Right lobe of liver (tissue), 6 donors: ENCODE data around the gene CENPA. TPM values are rescaled to one million over a fixed set of nuclear protein-coding genes. Genes with fewer than 3 reads are reported as not detected.
A peak's percentile ranks its signal among the peaks of the same experiment; 100 is the strongest.

Source experiments
- ATAC-seq, 4 donors: fragments of 200-7000 bp; cut with Tn5 transposase; one replicate each; pipeline ENCODE4 v1.9.1; 2020; ENCODE audit warnings: mild to moderate bottlenecking in 4 of 4, moderate library complexity in 4 of 4
- DNase-seq, 3 donors: peaks; one replicate each; pipeline ENCODE4 v3.0.0-alpha.2; 2020
- H3K27ac ChIP-seq, 3 donors: fragments of 200-600 bp; one replicate each; pipeline ENCODE4 v1.8.0; 2022
- H3K27me3 ChIP-seq, 2 donors: fragments of 200-600 bp; one replicate each; pipeline ENCODE4 v1.8.0; 2022
- H3K36me3 ChIP-seq, 4 donors: fragments of 200-600 bp; sonication (generic) in 1 of 4; one replicate each; pipeline versions ENCODE4 v1.5.1 to v1.8.0; 2017 to 2022; ENCODE audit warnings: control low read depth in 1 of 4
- H3K4me1 ChIP-seq, 4 donors: fragments of 200-600 bp; sonication (generic) in 1 of 4; one replicate each; pipeline versions ENCODE4 v1.5.1 to v1.8.0; 2017 to 2022; ENCODE audit warnings: control low read depth in 1 of 4
- H3K4me3 ChIP-seq, 3 donors: fragments of 200-600 bp; one replicate each; pipeline ENCODE4 v1.8.0; 2022
- H3K9me3 ChIP-seq, 4 donors: fragments of 200-600 bp; sonication (generic) in 1 of 4; one replicate each; pipeline versions ENCODE4 v1.5.1 to v1.8.0; 2017 to 2022; ENCODE audit warnings: control low read depth in 1 of 4
- POLR2A ChIP-seq: fragments of 450-650 bp; IDR thresholded peaks from one replicate; pipeline ENCODE4 v1.6.1; 2017; ENCODE audit warnings: antibody characterized with exemption, mild to moderate bottlenecking
- WGBS: methylation state at CpG from one replicate; pipeline ENCODE4 v1.1.6; 2018; ENCODE audit warnings: low coverage, low lambda C conversion rate; ENCODE audit not compliant: insufficient coverage; ENCODE audit errors: missing lambda C conversion rate; 5-methylcytosine and 5-hydroxymethylcytosine counted together
- intact Hi-C, 2 donors: fragments of 100-400 bp; cut with DNase I; formaldehyde crosslinking; loops; one replicate each; pipeline versions ENCODE4 v1.11.2 to v1.14.1; 2022
- long read RNA-seq: library from polyadenylated mRNA; unstranded; transcript quantifications from one replicate; pipeline ENCODE4 v2.0.0, GENCODE V29; 2019
- total RNA-seq, 6 experiments: library from RNA; depleted of rRNA in 2 of 6; stranded (reverse); fragments of >200 nt in 2 of 6; fragmentation: NEBNext Ultra II Directional in 3 of 6; extraction: Animal tissue kit (Norgen Biotek cat#: 25700) in 3 of 6; gene quantifications; one replicate each; pipeline versions ENCODE4 v1.1.0 to v1.2.4, GENCODE V29; 2016 to 2023
- TF ChIP-seq, protein P1 (sequence below), 4 donors: fragments of 200-600 bp in 3 of 4; fragments of 450-650 bp in 1 of 4; IDR thresholded peaks; one replicate each; pipeline versions ENCODE4 v1.5.1 to v1.8.0; 2016 to 2022; ENCODE audit warnings: antibody characterized with exemption in 4 of 4, mild to moderate bottlenecking in 2 of 4
- donor health status: DM: no; HTN: yes; CAD: no.
- donor health status: DM: no; HTN: no; CAD: no.
- donor health status: DM: no; HTN: no; CAD: no.
- donor health status: DM: no; HTN: yes; CAD: no.
- donor health status: DM: no; HTN: yes; CAD: no.

CENPA gene
- 1 to 10 TPM in 1 of 6 experiments, under 1 TPM in 4, not detected in 1; 0.18 to 1.3 (median 0.56) TPM for total RNA-seq
- long read RNA-seq, partial matches to known transcripts, result 0 of 5 reads
- long read RNA-seq, other reads (novel, unspliced or antisense), result 5 of 5 reads

DNA sequence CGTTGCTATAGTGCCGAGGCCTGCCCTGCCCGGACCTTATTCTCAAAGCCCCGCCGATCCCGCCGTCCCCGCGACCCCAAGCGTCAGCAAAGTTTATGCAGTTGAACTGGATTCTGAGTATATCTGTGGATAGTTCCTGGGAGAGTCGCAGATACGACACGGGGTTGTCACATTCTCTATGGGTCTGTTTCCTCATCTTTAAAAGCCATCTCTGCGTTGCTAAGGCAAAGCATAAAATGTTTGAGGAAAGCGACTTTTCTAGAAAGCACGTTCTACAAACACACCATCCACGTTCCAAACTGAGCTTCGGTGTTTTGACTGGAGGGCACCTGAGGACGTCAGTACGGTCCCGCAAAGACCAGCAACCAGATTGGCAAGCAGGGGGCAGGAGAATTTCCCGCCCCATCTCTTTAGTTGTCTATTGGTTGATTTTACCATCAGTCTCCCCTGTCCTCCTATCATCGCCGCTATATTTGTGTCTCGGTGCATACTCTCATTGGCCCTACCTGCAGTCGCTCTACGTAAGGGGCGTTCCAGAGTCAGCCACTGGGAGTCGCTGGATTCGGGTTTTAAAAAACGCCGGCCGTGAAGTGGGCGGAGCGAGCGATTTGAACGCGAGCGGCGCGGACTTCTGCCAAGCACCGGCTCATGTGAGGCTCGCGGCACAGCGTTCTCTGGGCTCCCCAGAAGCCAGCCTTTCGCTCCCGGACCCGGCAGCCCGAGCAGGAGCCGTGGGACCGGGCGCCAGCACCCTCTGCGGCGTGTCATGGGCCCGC lies at the start of gene CENPA:
TSS of gene CENPA (plus strand) at position 626 of the 776 bp plus-strand sequence. CDS start at position 767, 141 bp downstream.
- peaks cover 0 to 1% (median 0%) of the 10 kb centered on the region in 4 donors for H3K36me3 ChIP-seq
- H3K4me3 ChIP-seq, result peak within 1 kb of the TSS; percentile 59 to 70 (median 65)
- peak within 1 kb of the TSS in 1 of 3 donors; percentile 6 for H3K27ac ChIP-seq
- peak; percentile 99 to 100 (median 100) for ATAC-seq
- no peaks in the 10 kb centered on the region for H3K9me3 ChIP-seq
- DNase-seq, result peak; percentile 94 to 97 (median 97)
- intact Hi-C loops, result no loop called here
- no peak for TF ChIP-seq POLR2A
- TF ChIP-seq, protein P1, sequence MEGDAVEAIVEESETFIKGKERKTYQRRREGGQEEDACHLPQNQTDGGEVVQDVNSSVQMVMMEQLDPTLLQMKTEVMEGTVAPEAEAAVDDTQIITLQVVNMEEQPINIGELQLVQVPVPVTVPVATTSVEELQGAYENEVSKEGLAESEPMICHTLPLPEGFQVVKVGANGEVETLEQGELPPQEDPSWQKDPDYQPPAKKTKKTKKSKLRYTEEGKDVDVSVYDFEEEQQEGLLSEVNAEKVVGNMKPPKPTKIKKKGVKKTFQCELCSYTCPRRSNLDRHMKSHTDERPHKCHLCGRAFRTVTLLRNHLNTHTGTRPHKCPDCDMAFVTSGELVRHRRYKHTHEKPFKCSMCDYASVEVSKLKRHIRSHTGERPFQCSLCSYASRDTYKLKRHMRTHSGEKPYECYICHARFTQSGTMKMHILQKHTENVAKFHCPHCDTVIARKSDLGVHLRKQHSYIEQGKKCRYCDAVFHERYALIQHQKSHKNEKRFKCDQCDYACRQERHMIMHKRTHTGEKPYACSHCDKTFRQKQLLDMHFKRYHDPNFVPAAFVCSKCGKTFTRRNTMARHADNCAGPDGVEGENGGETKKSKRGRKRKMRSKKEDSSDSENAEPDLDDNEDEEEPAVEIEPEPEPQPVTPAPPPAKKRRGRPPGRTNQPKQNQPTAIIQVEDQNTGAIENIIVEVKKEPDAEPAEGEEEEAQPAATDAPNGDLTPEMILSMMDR (IDR thresholded peaks at IDR 0.05), result peak; percentile 28 to 60 (median 45)
- peaks cover 0 to 4% (median 0%) of the 10 kb centered on the region in 4 donors for H3K4me1 ChIP-seq
- H3K27me3 ChIP-seq, result no peaks in the 10 kb centered on the region
- 4% methylated on average over 46 of the region's 55 CpGs for WGBS

DNA sequence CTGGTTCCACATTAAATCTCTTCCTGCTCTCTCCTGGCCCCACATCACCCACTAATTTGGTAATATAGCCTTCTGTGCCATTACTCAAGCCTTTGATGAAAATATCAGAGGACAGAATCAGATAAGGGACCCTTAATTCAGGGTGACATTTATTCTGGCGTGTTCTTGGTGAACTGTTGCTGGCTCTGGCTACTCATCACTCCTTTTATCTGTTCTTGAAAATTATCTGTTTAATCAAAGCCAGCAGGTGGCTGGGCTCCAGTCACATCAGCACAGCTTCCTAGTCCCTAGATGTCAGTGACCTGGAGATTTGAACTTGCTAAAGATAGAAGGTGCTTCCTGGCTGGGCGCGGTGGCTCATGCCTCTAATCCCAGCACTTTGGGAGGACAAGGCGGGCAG lies 48.6 kb upstream of the CENPA start:
- H3K4me3 ChIP-seq, result no peak overlapping the region
- no peaks in the 10 kb centered on the region for H3K27me3 ChIP-seq
- no peaks in the 10 kb centered on the region for H3K36me3 ChIP-seq
- H3K4me1 ChIP-seq, result peaks cover 0 to 30% (median 14%) of the 10 kb centered on the region in 4 donors
- H3K9me3 ChIP-seq, result no peaks in the 10 kb centered on the region
- DNase-seq (peak in 2 of 3 donors; percentile 69 to 77), ATAC-seq (peak; percentile 30 to 64 (median 42))
- H3K27ac ChIP-seq, result peak overlapping the region in 2 of 3 donors; percentile 21 to 78
- no peak for TF ChIP-seq POLR2A
- TF ChIP-seq, protein P1 (IDR thresholded peaks at IDR 0.05), result no peak
- 33% methylated on average over 4 of the region's 4 CpGs for WGBS
- intact Hi-C loops, result no loop called here

GRCh38 chr2:26738481-26738880 lies 47.4 kb upstream of the CENPA start:
- no peak for TF ChIP-seq POLR2A
- TF ChIP-seq, protein P1 (IDR thresholded peaks at IDR 0.05), result no peak
- ATAC-seq (no peak), DNase-seq (no peak)
- no CpG with 5 or more reads among the region's 4 CpGs for WGBS
- intact Hi-C loops, result no loop called here
- H3K27me3 ChIP-seq, result no peaks in the 10 kb centered on the region
- no peak overlapping the region for H3K27ac ChIP-seq
- H3K9me3 ChIP-seq, result no peaks in the 10 kb centered on the region
- H3K4me3 ChIP-seq, result no peak overlapping the region
- H3K36me3 ChIP-seq, result no peaks in the 10 kb centered on the region
- H3K4me1 ChIP-seq, result peaks cover 0 to 30% (median 14%) of the 10 kb centered on the region in 4 donors

GRCh38 chr2:26739514-26739913 lies 46.3 kb upstream of the CENPA start:
- DNase-seq (no peak), ATAC-seq (no peak)
- intact Hi-C loops, result no loop called here
- no peaks in the 10 kb centered on the region for H3K27me3 ChIP-seq
- 80% methylated on average over 6 of the region's 7 CpGs for WGBS
- no peaks in the 10 kb centered on the region for H3K36me3 ChIP-seq
- no peaks in the 10 kb centered on the region for H3K9me3 ChIP-seq
- no peak overlapping the region for H3K27ac ChIP-seq
- peaks cover 0 to 30% (median 14%) of the 10 kb centered on the region in 4 donors for H3K4me1 ChIP-seq
- no peak overlapping the region for H3K4me3 ChIP-seq
- TF ChIP-seq POLR2A, result no peak
- TF ChIP-seq, protein P1 (IDR thresholded peaks at IDR 0.05), result no peak
